Astrocyte (in vitro differentiated cells and primary cell): ENCODE results near the gene TRRAP. TPM values are rescaled to one million over a fixed set of nuclear protein-coding genes. Genes with fewer than 3 reads are reported as not detected.

Experiments
- DNase-seq: peaks from one replicate; pipeline ENCODE4 v3.0.0-alpha.2; 2010; ENCODE audit warnings: low read depth
- FAIRE-seq: peaks from 2 replicates; lab custom pipeline; 2011; peaks lifted over from hg19 to GRCh38; lab: Jason Lieb, UNC
- H2AFZ ChIP-seq: 2 replicates; pipeline ENCODE4 v1.6.0; 2012; ENCODE audit warnings: low read depth, low read length, inconsistent platforms
- H3K27ac ChIP-seq: 2 replicates; pipeline ENCODE4 v1.5.1; 2011; ENCODE audit warnings: low read depth, low read length, inconsistent platforms
- H3K27me3 ChIP-seq: 2 replicates; pipeline ENCODE4 v1.6.0; 2011; ENCODE audit warnings: low read length, inconsistent platforms; ENCODE audit not compliant: insufficient read depth
- H3K36me3 ChIP-seq: 2 replicates; pipeline ENCODE4 v1.5.1; 2011; ENCODE audit warnings: low read length, inconsistent platforms; ENCODE audit not compliant: insufficient read depth
- H3K4me1 ChIP-seq: 2 replicates; pipeline ENCODE4 v1.5.1; 2011; ENCODE audit warnings: low read length, inconsistent platforms; ENCODE audit not compliant: insufficient read depth
- H3K4me2 ChIP-seq: 2 replicates; pipeline ENCODE4 v1.6.0; 2012; ENCODE audit warnings: low read length, inconsistent platforms
- H3K4me3 ChIP-seq: 2 replicates; pipeline ENCODE4 v1.5.1; 2011; ENCODE audit warnings: low read depth, mild to moderate bottlenecking, low read length, inconsistent platforms; ENCODE audit not compliant: insufficient read depth
- H3K79me2 ChIP-seq: 2 replicates; pipeline ENCODE4 v1.6.0; 2012; ENCODE audit warnings: mild to moderate bottlenecking, low read length, inconsistent platforms; ENCODE audit not compliant: insufficient read depth
- H3K9ac ChIP-seq: 2 replicates; pipeline ENCODE4 v1.6.0; 2012; ENCODE audit warnings: mild to moderate bottlenecking, low read length, inconsistent platforms
- H3K9me3 ChIP-seq: 2 replicates; pipeline ENCODE4 v1.5.1; 2012; ENCODE audit warnings: low read depth, mild to moderate bottlenecking, low read length, inconsistent platforms; ENCODE audit not compliant: insufficient read depth
- H4K20me1 ChIP-seq: 2 replicates; pipeline ENCODE4 v1.6.0; 2012; ENCODE audit warnings: low read length, inconsistent platforms; ENCODE audit not compliant: insufficient read depth
- H3K27ac Mint-ChIP-seq: one replicate; pipeline ENCODE4 v1.8.0; 2021; ENCODE audit warnings: mild to moderate bottlenecking, mixed read lengths; ENCODE audit not compliant: unreplicated experiment
- H3K27me3 Mint-ChIP-seq: one replicate; pipeline ENCODE4 v1.8.0; 2021; ENCODE audit warnings: low read depth, mixed read lengths; ENCODE audit not compliant: unreplicated experiment
- H3K36me3 Mint-ChIP-seq: one replicate; pipeline ENCODE4 v1.8.0; 2021; ENCODE audit warnings: low read depth, mixed read lengths; ENCODE audit not compliant: unreplicated experiment
- H3K4me1 Mint-ChIP-seq: one replicate; pipeline ENCODE4 v1.8.0; 2021; ENCODE audit warnings: low read depth, mixed read lengths; ENCODE audit not compliant: unreplicated experiment
- H3K4me3 Mint-ChIP-seq: one replicate; pipeline ENCODE4 v1.8.0; 2021; ENCODE audit warnings: mild to moderate bottlenecking, moderate library complexity, mixed read lengths; ENCODE audit not compliant: unreplicated experiment
- H3K9me3 Mint-ChIP-seq: one replicate; pipeline ENCODE4 v1.8.0; 2021; ENCODE audit warnings: mild to moderate bottlenecking, mixed read lengths; ENCODE audit not compliant: unreplicated experiment
- EZH2 ChIP-seq: IDR thresholded peaks from 2 replicates; pipeline ENCODE4 v1.6.1; 2012; ENCODE audit warnings: mild to moderate bottlenecking, low read length, inconsistent platforms; ENCODE audit not compliant: insufficient read depth
- total RNA-seq: library from RNA; stranded (reverse); gene quantifications from 2 replicates; pipeline ENCODE4 v1.2.1, GENCODE V29; 2021
- TF ChIP-seq, protein P1 (sequence below): IDR thresholded peaks from 2 replicates; pipeline ENCODE4 v1.5.1; 2011; ENCODE audit warnings: low read depth, mild to moderate bottlenecking, inconsistent platforms, low read length, moderate library complexity; ENCODE audit not compliant: insufficient read depth

TRRAP gene
- total RNA-seq, 1 donor from 2014 or later = 33.5 TPM

DNA sequence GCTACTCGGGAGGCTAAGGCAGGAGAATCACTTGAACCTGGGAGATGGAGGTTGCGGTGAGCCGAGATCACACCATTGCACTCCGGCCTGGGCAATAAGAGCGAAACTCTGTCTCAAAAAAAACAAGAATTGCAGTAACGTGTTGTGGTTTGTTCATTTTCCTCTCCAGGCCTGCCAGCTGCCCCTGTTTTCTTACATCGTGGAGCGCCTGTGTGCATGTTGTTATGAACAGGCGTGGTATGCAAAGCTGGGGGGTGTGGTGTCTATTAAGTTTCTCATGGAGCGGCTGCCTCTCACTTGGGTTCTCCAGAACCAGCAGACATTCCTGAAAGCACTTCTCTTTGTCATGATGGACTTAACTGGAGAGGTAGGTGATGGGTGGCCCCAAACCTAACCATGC, 52.1 kb downstream of the TRRAP start:
- TF ChIP-seq, protein P1, sequence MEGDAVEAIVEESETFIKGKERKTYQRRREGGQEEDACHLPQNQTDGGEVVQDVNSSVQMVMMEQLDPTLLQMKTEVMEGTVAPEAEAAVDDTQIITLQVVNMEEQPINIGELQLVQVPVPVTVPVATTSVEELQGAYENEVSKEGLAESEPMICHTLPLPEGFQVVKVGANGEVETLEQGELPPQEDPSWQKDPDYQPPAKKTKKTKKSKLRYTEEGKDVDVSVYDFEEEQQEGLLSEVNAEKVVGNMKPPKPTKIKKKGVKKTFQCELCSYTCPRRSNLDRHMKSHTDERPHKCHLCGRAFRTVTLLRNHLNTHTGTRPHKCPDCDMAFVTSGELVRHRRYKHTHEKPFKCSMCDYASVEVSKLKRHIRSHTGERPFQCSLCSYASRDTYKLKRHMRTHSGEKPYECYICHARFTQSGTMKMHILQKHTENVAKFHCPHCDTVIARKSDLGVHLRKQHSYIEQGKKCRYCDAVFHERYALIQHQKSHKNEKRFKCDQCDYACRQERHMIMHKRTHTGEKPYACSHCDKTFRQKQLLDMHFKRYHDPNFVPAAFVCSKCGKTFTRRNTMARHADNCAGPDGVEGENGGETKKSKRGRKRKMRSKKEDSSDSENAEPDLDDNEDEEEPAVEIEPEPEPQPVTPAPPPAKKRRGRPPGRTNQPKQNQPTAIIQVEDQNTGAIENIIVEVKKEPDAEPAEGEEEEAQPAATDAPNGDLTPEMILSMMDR = no peak
- TF ChIP-seq EZH2 = no peak
- H3K27me3 Mint-ChIP-seq = no peaks in the 10 kb centered on the region
- peaks cover 12% of the 10 kb centered on the region for H4K20me1 ChIP-seq
- no peaks in the 10 kb centered on the region for H3K4me1 ChIP-seq
- no peak overlapping the region for H3K4me2 ChIP-seq
- no peak overlapping the region for H3K27ac Mint-ChIP-seq
- H3K79me2 ChIP-seq = no peaks in the 10 kb centered on the region
- peaks cover 69% of the 10 kb centered on the region for H3K36me3 ChIP-seq
- FAIRE-seq (no peak), DNase-seq (no peak)
- no peak overlapping the region for H3K9ac ChIP-seq
- no peak overlapping the region for H3K4me3 Mint-ChIP-seq
- no peak overlapping the region for H2AFZ ChIP-seq
- peaks cover 31% of the 10 kb centered on the region for H3K36me3 Mint-ChIP-seq
- no peaks in the 10 kb centered on the region for H3K27me3 ChIP-seq
- H3K4me3 ChIP-seq = no peak overlapping the region
- no peak overlapping the region for H3K27ac ChIP-seq
- no peaks in the 10 kb centered on the region for H3K9me3 ChIP-seq
- H3K9me3 Mint-ChIP-seq = no peaks in the 10 kb centered on the region
- no peaks in the 10 kb centered on the region for H3K4me1 Mint-ChIP-seq

DNA sequence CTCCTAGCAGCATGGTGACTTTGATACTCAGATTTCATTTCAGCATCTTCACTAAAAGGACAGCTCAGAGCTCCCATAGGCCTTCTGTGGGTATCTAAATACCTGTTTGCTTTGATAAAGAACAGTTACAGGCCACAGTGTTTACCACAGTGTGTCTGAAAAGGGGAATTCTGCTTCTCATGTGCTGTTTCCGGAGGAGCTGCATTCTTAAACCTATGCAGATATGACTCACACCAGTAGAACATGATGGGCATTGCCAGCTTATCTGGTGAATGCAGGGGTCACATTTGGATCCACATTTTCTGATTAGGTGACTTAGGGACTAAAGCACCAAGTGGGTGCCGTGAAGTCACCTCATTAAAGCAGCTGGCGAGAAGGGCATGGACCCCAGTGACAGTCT, 52.6 kb downstream of the TRRAP start:
- FAIRE-seq = no peak
- Histone ChIP-seq H3K9me3 (no peaks in the 10 kb centered on the region), H3K4me1 (no peaks in the 10 kb centered on the region), H3K79me2 (no peaks in the 10 kb centered on the region), H2AFZ (no peak overlapping the region), H3K27ac (no peak overlapping the region), H3K27me3 (no peaks in the 10 kb centered on the region), H3K4me3 (no peak overlapping the region), H4K20me1 (peaks cover 14% of the 10 kb centered on the region), H3K9ac (no peak overlapping the region), H3K4me2 (no peak overlapping the region), H3K36me3 (peaks cover 65% of the 10 kb centered on the region)
- TF ChIP-seq, protein P1 = no peak
- no peak for TF ChIP-seq EZH2
- DNase-seq = no peak
- Mint-ChIP-seq H3K9me3 (no peaks in the 10 kb centered on the region), H3K27me3 (no peaks in the 10 kb centered on the region), H3K36me3 (peaks cover 29% of the 10 kb centered on the region), H3K4me3 (no peak overlapping the region), H3K27ac (no peak overlapping the region), H3K4me1 (no peaks in the 10 kb centered on the region)

DNA sequence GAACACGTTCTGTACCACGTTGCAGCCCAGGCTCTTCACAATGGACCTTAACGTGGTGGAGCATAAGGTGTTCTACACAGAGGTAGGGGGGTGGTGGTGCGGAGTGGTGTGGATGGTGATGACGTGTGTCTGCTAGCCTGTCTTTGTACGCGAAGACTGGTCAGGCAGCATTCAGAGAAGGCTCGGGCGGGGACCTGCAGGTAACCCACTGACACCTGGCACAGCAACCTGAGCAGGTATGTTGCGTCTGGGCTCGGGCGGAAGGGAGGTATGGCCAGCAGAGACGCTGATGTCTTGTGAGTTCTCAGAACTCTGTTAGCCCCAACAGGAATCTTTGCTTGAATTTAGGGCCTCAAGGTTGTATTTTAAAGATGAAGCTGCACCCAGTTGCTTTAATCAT, 55.0 kb downstream of the TRRAP start:
- TF ChIP-seq, protein P1 = no peak
- TF ChIP-seq EZH2 = no peak
- H2AFZ ChIP-seq = no peak overlapping the region
- H3K79me2 ChIP-seq = no peaks in the 10 kb centered on the region
- H3K27me3 ChIP-seq = no peaks in the 10 kb centered on the region
- H3K9me3 ChIP-seq = no peaks in the 10 kb centered on the region
- no peak overlapping the region for H3K27ac ChIP-seq
- DNase-seq (no peak), FAIRE-seq (no peak)
- no peaks in the 10 kb centered on the region for H3K4me1 ChIP-seq
- H3K36me3 Mint-ChIP-seq = peaks cover 23% of the 10 kb centered on the region
- peaks cover 19% of the 10 kb centered on the region for H4K20me1 ChIP-seq
- H3K36me3 ChIP-seq = peaks cover 73% of the 10 kb centered on the region
- H3K27ac Mint-ChIP-seq = no peak overlapping the region
- H3K9ac ChIP-seq = no peak overlapping the region
- H3K4me3 ChIP-seq = no peak overlapping the region
- H3K9me3 Mint-ChIP-seq = no peaks in the 10 kb centered on the region
- no peak overlapping the region for H3K4me2 ChIP-seq
- H3K4me1 Mint-ChIP-seq = no peaks in the 10 kb centered on the region
- H3K4me3 Mint-ChIP-seq = no peak overlapping the region
- no peaks in the 10 kb centered on the region for H3K27me3 Mint-ChIP-seq
